Measurements from ENCODE around the gene PLCL1. TPM values are rescaled to one million over a fixed set of nuclear protein-coding genes. Genes with fewer than 3 reads are reported as not detected.

The PLCL1 gene
- total RNA-seq, 1 donor from 2014 or later = 1.2 TPM

- peaks cover 9% of the 10 kb centered on the region for H3K27me3 Mint-ChIP-seq (ENCODE audit: unreplicated experiment)
These were observed 330.0 kb downstream of the PLCL1 start for GRCh38 chr2:198134293-198134955.

GRCh38 chr2:198135481-198135934 lies 331.1 kb downstream of the PLCL1 start:
- Mint-ChIP-seq H3K9me3 (ENCODE audit: unreplicated experiment) (no peaks in the 10 kb centered on the region), H3K36me3 (ENCODE audit: unreplicated experiment) (no peaks in the 10 kb centered on the region), H3K27me3 (ENCODE audit: unreplicated experiment) (peaks cover 5% of the 10 kb centered on the region), H3K4me3 (ENCODE audit: unreplicated experiment) (no peak overlapping the region), H3K27ac (ENCODE audit: unreplicated experiment) (no peak overlapping the region), H3K4me1 (ENCODE audit: unreplicated experiment) (peaks cover 2% of the 10 kb centered on the region)
- DNase-seq (ENCODE audit: extremely low spot score, unreplicated experiment) = no peak
- no peak for TF ChIP-seq CTCF (IDR thresholded peaks at IDR 0.05)

More at GRCh38 chr2:198134293-198134955, 330.0 kb downstream of the PLCL1 start:
- no peak overlapping the region for H3K27ac Mint-ChIP-seq (ENCODE audit: unreplicated experiment)
- no peaks in the 10 kb centered on the region for H3K9me3 Mint-ChIP-seq (ENCODE audit: unreplicated experiment)
- no peak for TF ChIP-seq CTCF (IDR thresholded peaks at IDR 0.05)
- peaks cover 2% of the 10 kb centered on the region for H3K4me1 Mint-ChIP-seq (ENCODE audit: unreplicated experiment)
- no peaks in the 10 kb centered on the region for H3K36me3 Mint-ChIP-seq (ENCODE audit: unreplicated experiment)
- H3K4me3 Mint-ChIP-seq (ENCODE audit: unreplicated experiment) = no peak overlapping the region
- no peak for DNase-seq (ENCODE audit: extremely low spot score, unreplicated experiment)

GRCh38 chr2:198136142-198136541 lies 331.7 kb downstream of the PLCL1 start:
- Mint-ChIP-seq H3K4me1 (ENCODE audit: unreplicated experiment) (peaks cover 2% of the 10 kb centered on the region), H3K27ac (ENCODE audit: unreplicated experiment) (no peak overlapping the region), H3K9me3 (ENCODE audit: unreplicated experiment) (no peaks in the 10 kb centered on the region), H3K36me3 (ENCODE audit: unreplicated experiment) (no peaks in the 10 kb centered on the region), H3K27me3 (ENCODE audit: unreplicated experiment) (peaks cover under 1% of the 10 kb centered on the region), H3K4me3 (ENCODE audit: unreplicated experiment) (no peak overlapping the region)
- DNase-seq (ENCODE audit: extremely low spot score, unreplicated experiment) = no peak
- no peak for TF ChIP-seq CTCF (IDR thresholded peaks at IDR 0.05)

- no peak for TF ChIP-seq CTCF (IDR thresholded peaks at IDR 0.05)
These were observed 333.3 kb downstream of the PLCL1 start for GRCh38 chr2:198137733-198138132.

GRCh38 chr2:198141726-198142125 lies 337.3 kb downstream of the PLCL1 start:
- no peak for TF ChIP-seq CTCF (IDR thresholded peaks at IDR 0.05)
- Mint-ChIP-seq H3K4me3 (ENCODE audit: unreplicated experiment) (no peak overlapping the region), H3K36me3 (ENCODE audit: unreplicated experiment) (no peaks in the 10 kb centered on the region), H3K27ac (ENCODE audit: unreplicated experiment) (no peak overlapping the region), H3K9me3 (ENCODE audit: unreplicated experiment) (no peaks in the 10 kb centered on the region), H3K27me3 (ENCODE audit: unreplicated experiment) (no peaks in the 10 kb centered on the region), H3K4me1 (ENCODE audit: unreplicated experiment) (no peaks in the 10 kb centered on the region)
- DNase-seq (ENCODE audit: extremely low spot score, unreplicated experiment) = no peak

More at GRCh38 chr2:198137733-198138132, 333.3 kb downstream of the PLCL1 start:
- Mint-ChIP-seq H3K4me3 (ENCODE audit: unreplicated experiment) (no peak overlapping the region), H3K4me1 (ENCODE audit: unreplicated experiment) (peaks cover 2% of the 10 kb centered on the region), H3K27ac (ENCODE audit: unreplicated experiment) (no peak overlapping the region), H3K27me3 (ENCODE audit: unreplicated experiment) (no peaks in the 10 kb centered on the region), H3K36me3 (ENCODE audit: unreplicated experiment) (no peaks in the 10 kb centered on the region), H3K9me3 (ENCODE audit: unreplicated experiment) (no peaks in the 10 kb centered on the region)
- DNase-seq (ENCODE audit: extremely low spot score, unreplicated experiment) = no peak
